B cell (primary cell): ENCODE results near the gene FES. TPM values are rescaled to one million over a fixed set of nuclear protein-coding genes. Genes with fewer than 3 reads are reported as not detected.
"Not testable (repeated sequence)": the region's sequence is repeated elsewhere in the genome, so short reads cannot be mapped to it uniquely, and the experiment has no call there.

Experiments used
- ATAC-seq: fragments of 200-7000 bp; cut with Tn5 transposase; one replicate; pipeline ENCODE4 v1.10.0; 2021; ENCODE audit warnings: low read depth, mild to moderate bottlenecking, moderate number of reproducible peaks, moderate library complexity
- CTCF ChIA-PET: fragments of 350-600 bp; sonication (Branson Sonifier 250); formaldehyde crosslinking; loops from one replicate; lab custom pipeline; 2021; ENCODE audit warnings: antibody characterized with exemption, inconsistent platforms; lab: Charles Lee
- POLR2A ChIA-PET: fragments of 350-600 bp; sonication (Branson Sonifier 250); formaldehyde crosslinking; loops from one replicate; lab custom pipeline; 2021; ENCODE audit warnings: antibody characterized with exemption; lab: Charles Lee
- DNase-seq: peaks from one replicate; pipeline ENCODE4 v3.0.0; 2013
- H2AFZ ChIP-seq: 2 replicates; pipeline ENCODE4 v1.6.1; 2012; ENCODE audit warnings: mild to moderate bottlenecking, low read depth, low read length; ENCODE audit not compliant: insufficient read depth, poor library complexity, severe bottlenecking
- H3K27ac ChIP-seq, 2 donors: 1 replicate in 1 of 2; 2 replicates in 1 of 2; pipeline ENCODE4 v1.5.1; 2012 to 2013; ENCODE audit warnings: low read length in 2 of 2, mild to moderate bottlenecking in 2 of 2, moderate library complexity in 1 of 2
- H3K27me3 ChIP-seq, 4 experiments: fragments of 200-600 bp in 1 of 4; sonication (generic) in 1 of 4; replicated peaks in 1 of 4; 1 replicate in 2 of 4; 2 replicates in 2 of 4; pipeline versions ENCODE4 v1.6.1 to v1.7.0; 2013 to 2016; ENCODE audit warnings: low read length in 3 of 4, mild to moderate bottlenecking in 2 of 4, mixed read lengths in 1 of 4, moderate library complexity in 1 of 4; ENCODE audit not compliant: insufficient read depth in 4 of 4, control insufficient read depth in 3 of 4; ENCODE audit errors: control extremely low read depth in 1 of 4
- H3K36me3 ChIP-seq, 2 experiments: replicated peaks in 1 of 2; 1 replicate in 1 of 2; 2 replicates in 1 of 2; pipeline versions ENCODE4 v1.6.1 to v1.7.1; 2013; ENCODE audit warnings: low read length in 1 of 2; ENCODE audit not compliant: insufficient read depth in 2 of 2, control insufficient read depth in 1 of 2; ENCODE audit errors: control extremely low read depth in 1 of 2, extremely low read depth in 1 of 2
- H3K4me1 ChIP-seq, 2 donors: fragments of 200-600 bp in 1 of 2; sonication (generic) in 1 of 2; 1 replicate in 1 of 2; 2 replicates in 1 of 2; pipeline versions ENCODE4 v1.5.1 to v1.6.1; 2013 to 2017; ENCODE audit warnings: low read length in 2 of 2; ENCODE audit not compliant: control insufficient read depth in 2 of 2, insufficient read depth in 2 of 2
- H3K4me2 ChIP-seq: replicated peaks from 2 replicates; pipeline ENCODE3; 2012; ENCODE audit warnings: mild to moderate bottlenecking, low read depth, low read length; ENCODE audit not compliant: poor library complexity, severe bottlenecking
- H3K4me3 ChIP-seq, 5 experiments: fragments of 200-600 bp in 1 of 5; sonication (generic) in 1 of 5; 1 replicate in 3 of 5; 2 replicates in 2 of 5; pipeline versions ENCODE4 v1.5.1 to v1.7.0; 2011 to 2016; ENCODE audit warnings: low read length in 4 of 5, mild to moderate bottlenecking in 4 of 5, low read depth in 2 of 5, control low read depth in 1 of 5, moderate library complexity in 1 of 5; ENCODE audit not compliant: insufficient read depth in 1 of 5; ENCODE audit errors: control extremely low read depth in 1 of 5, extremely low read depth in 1 of 5
- H3K79me2 ChIP-seq: fragments of 200-600 bp; sonication (generic); one replicate; pipeline ENCODE4 v1.6.0; 2016; ENCODE audit warnings: low read length; ENCODE audit not compliant: control insufficient read depth, insufficient read depth
- H3K9ac ChIP-seq: fragments of 200-600 bp; sonication (generic); 2 replicates; pipeline ENCODE4 v1.6.1; 2017; ENCODE audit warnings: mild to moderate bottlenecking, low read length, moderate library complexity
- H3K9me3 ChIP-seq, 3 donors: one replicate each; pipeline versions ENCODE4 v1.6.1 to v1.7.1; 2013; ENCODE audit warnings: low read length in 2 of 3; ENCODE audit not compliant: control insufficient read depth in 2 of 3, insufficient read depth in 1 of 3; ENCODE audit errors: control extremely low read depth in 1 of 3
- H4K20me1 ChIP-seq: 2 replicates; pipeline ENCODE4 v1.6.0; 2012; ENCODE audit warnings: mild to moderate bottlenecking, low read length; ENCODE audit not compliant: insufficient read depth, control insufficient read depth, poor library complexity, severe bottlenecking
- H3K27ac Mint-ChIP-seq: one replicate; pipeline ENCODE4 v1.8.0; 2021; ENCODE audit warnings: mixed read lengths
- H3K27me3 Mint-ChIP-seq: one replicate; pipeline ENCODE4 v1.8.0; 2021; ENCODE audit warnings: mixed read lengths
- H3K4me1 Mint-ChIP-seq: one replicate; pipeline ENCODE4 v1.8.0; 2021; ENCODE audit warnings: mixed read lengths
- H3K4me3 Mint-ChIP-seq: one replicate; pipeline ENCODE4 v1.8.0; 2021; ENCODE audit warnings: mixed read lengths
- H3K9me3 Mint-ChIP-seq: one replicate; pipeline ENCODE4 v1.8.0; 2022; ENCODE audit warnings: mixed read lengths; ENCODE audit not compliant: insufficient read depth
- CTCF ChIP-seq: fragments of 200-600 bp; IDR thresholded peaks from one replicate; pipeline ENCODE4 v1.8.0; 2022; ENCODE audit warnings: antibody characterized with exemption, mild to moderate bottlenecking
- EZH2 ChIP-seq: IDR thresholded peaks from 2 replicates; pipeline ENCODE4 v1.6.1; 2012; ENCODE audit warnings: borderline replicate concordance, low read depth, mild to moderate bottlenecking, moderate library complexity, low read length; ENCODE audit not compliant: insufficient read depth, poor library complexity, severe bottlenecking
- WGBS: methylation state at CpG from one replicate; pipeline ENCODE4 v1.1.5; 2013; ENCODE audit warnings: missing lambda C conversion rate; ENCODE audit not compliant: insufficient coverage; 5-methylcytosine and 5-hydroxymethylcytosine counted together
- intact Hi-C: fragments of 100-400 bp; cut with micrococcal nuclease; formaldehyde crosslinking; loops from one replicate; pipeline ENCODE4 v1.10.0; 2022
- polyA plus RNA-seq: library from polyadenylated mRNA; depleted of rRNA; stranded (reverse); fragments of >200 nt; gene quantifications from 2 replicates; pipeline ENCODE4 v1.2.3, GENCODE V29; 2012
- total RNA-seq, 2 donors: library from RNA; stranded (reverse); fragments of 120-200 nt in 1 of 2; gene quantifications; 1 replicate in 1 of 2; 2 replicates in 1 of 2; pipeline versions ENCODE4 v1.2.3 to v1.2.4, GENCODE V29; 2013 to 2022

FES gene
- total and polyA plus RNA-seq, 2 donors (not counting 1 experiment from before 2014, with no cell fraction given), result 23.9 to 31.4 TPM

GRCh38 chr15:90873998-90874605, 10.2 kb upstream of the FES start:
- H3K4me3 Mint-ChIP-seq, result no peak overlapping the region

GRCh38 chr15:90874986-90875385, 9.3 kb upstream of the FES start:
- H3K4me2 ChIP-seq, H3K27me3 ChIP-seq, H3K4me3 ChIP-seq, H3K9me3 Mint-ChIP-seq, H3K27ac ChIP-seq, ATAC-seq, H3K27ac Mint-ChIP-seq, POLR2A ChIA-PET, H3K4me3 Mint-ChIP-seq, H3K9me3 ChIP-seq, H3K27me3 Mint-ChIP-seq, H2AFZ ChIP-seq, H3K9ac ChIP-seq, DNase-seq: not testable (repeated sequence)
- H3K79me2 ChIP-seq, result peaks cover 35% of the 10 kb centered on the region
- WGBS, result 97% methylated on average over 3 of the region's 9 CpGs
- peaks cover 21 to 29% of the 10 kb centered on the region in 2 donors for H3K4me1 ChIP-seq
- intact Hi-C loops, result loop anchor here (5.0 kb wide), 2 partner anchors 38 to 158 kb away; partner anchors contain the start of gene BLM
- peaks cover 0 to 42% of the 10 kb centered on the region in 2 experiments for H3K36me3 ChIP-seq
- peaks cover 47% of the 10 kb centered on the region for H4K20me1 ChIP-seq
- CTCF ChIA-PET, result interaction anchor here (1.2 kb wide), 1 partner anchor 10 kb away, joined by 3 read pairs; no protein-coding TSS in a partner anchor
- H3K4me1 Mint-ChIP-seq, result peaks cover 28% of the 10 kb centered on the region

More at GRCh38 chr15:90873998-90874605, 10.2 kb upstream of the FES start:
- DNase-seq, result no peak
- H3K4me3 ChIP-seq, result no peak overlapping the region
- no peak overlapping the region for H2AFZ ChIP-seq
- peaks cover 30 to 38% of the 10 kb centered on the region in 2 donors for H3K4me1 ChIP-seq
- no peaks in the 10 kb centered on the region for H3K9me3 ChIP-seq
- peaks cover 47% of the 10 kb centered on the region for H4K20me1 ChIP-seq
- TF ChIP-seq CTCF (no peak), EZH2 (no peak)
- no peak overlapping the region for H3K27ac ChIP-seq
- no peak overlapping the region for H3K4me2 ChIP-seq
- ATAC-seq, result no peak
- Mint-ChIP-seq H3K4me1 (peaks cover 37% of the 10 kb centered on the region), H3K9me3 (no peaks in the 10 kb centered on the region), H3K27ac (no peak overlapping the region), H3K27me3 (no peaks in the 10 kb centered on the region)
- ChIA-PET CTCF (interaction anchor here (0.6 to 1.6 kb wide), 2 partner anchors 11 to 185 kb away, joined by 3 to 6 read pairs; no protein-coding TSS in a partner anchor), POLR2A (no interaction called here)
- peaks cover 0 to 35% of the 10 kb centered on the region in 2 experiments for H3K36me3 ChIP-seq
- intact Hi-C loops, result loop anchor here (5.0 kb wide), 2 partner anchors 37 to 157 kb away; partner anchors contain the start of gene BLM
- WGBS, result 80% methylated on average over 15 of the region's 15 CpGs
- no peak overlapping the region for H3K9ac ChIP-seq
- peaks cover 35% of the 10 kb centered on the region for H3K79me2 ChIP-seq
- no peaks in the 10 kb centered on the region for H3K27me3 ChIP-seq
